GM21447 (cell line): Measurements from ENCODE around the gene SYVN1.
"Not testable (repeated sequence)": the region's sequence is repeated elsewhere in the genome, so short reads cannot be mapped to it uniquely, and the experiment has no call there.

Experiments used
- ATAC-seq: cut with Tn5 transposase; IDR thresholded peaks from one replicate; pipeline ENCODE4 v1.9.1; 2021; ENCODE audit not compliant: unreplicated experiment

SYVN1 gene

DNA sequence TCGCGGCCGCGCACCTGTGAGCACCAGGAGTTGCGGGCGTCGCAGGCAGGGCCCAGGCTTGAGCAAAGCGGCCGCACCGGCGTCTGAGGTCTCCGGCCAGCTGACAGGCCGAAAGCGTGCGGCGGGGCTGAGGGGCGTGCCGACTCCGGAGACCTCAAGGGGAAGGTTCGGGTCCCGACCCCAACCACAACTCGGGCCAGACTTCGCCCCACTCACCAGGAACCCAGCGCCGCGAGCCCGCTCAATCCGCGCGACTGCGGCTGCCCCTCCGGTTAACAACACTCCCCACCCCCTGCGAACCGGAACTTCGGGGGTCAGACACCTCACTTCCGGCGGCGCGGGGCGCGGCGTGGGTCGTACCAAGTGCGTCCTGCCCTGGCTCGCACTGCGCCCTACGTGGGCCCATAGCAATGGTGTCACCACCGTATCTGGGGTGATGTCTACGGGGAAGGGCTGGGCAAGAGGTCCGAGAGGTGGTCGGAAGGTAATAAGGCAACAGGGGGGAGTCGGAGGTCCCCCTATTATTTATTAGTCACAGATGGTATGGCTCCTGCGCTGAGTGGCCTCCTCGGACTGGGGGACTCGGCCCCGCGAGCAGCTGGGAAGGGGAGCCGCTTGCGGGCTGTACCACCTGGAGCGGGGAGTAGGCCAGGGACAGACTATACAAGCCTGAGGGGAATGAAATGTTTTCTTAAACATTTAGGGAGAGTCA is at the start of gene SYVN1:
Gene SYVN1 (minus strand): TSS at position 280 of the 712 bp plus-strand sequence. CDS start 918 bp downstream, outside the sequence.
- peak; percentile 52 for ATAC-seq

DNA sequence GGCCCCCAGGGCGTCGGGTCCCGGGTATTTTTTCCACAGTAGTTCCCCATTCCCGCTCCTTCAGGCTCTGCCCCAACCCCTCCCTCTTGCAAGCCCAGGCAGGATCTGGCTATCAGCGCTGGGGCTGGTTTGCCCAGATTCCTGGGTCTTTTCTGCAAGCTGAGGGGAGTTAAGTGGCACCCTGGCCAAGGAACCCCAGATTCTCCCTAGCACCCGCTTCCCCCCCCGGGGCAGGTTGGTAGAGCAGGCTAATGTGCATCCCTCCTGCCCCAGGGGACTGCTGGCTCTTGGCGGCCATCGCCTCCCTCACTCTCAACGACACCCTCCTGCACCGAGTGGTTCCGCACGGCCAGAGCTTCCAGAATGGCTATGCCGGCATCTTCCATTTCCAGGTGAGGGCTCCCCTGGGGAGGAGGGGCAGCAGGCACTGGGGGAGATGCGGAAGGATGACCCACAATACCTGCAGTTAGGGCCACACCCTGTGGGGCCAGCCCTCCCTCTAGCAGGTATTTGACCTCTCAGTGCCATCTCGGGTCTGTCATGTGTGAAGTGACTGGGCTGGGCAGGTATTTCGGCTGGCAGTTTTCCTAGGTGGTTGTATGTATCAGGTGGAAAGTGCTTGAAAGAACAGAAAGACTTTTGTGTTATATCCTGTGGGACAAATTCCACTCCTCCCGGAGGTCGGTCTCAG is 49.0 kb upstream of the SYVN1 start:
- ATAC-seq, result no peak

DNA sequence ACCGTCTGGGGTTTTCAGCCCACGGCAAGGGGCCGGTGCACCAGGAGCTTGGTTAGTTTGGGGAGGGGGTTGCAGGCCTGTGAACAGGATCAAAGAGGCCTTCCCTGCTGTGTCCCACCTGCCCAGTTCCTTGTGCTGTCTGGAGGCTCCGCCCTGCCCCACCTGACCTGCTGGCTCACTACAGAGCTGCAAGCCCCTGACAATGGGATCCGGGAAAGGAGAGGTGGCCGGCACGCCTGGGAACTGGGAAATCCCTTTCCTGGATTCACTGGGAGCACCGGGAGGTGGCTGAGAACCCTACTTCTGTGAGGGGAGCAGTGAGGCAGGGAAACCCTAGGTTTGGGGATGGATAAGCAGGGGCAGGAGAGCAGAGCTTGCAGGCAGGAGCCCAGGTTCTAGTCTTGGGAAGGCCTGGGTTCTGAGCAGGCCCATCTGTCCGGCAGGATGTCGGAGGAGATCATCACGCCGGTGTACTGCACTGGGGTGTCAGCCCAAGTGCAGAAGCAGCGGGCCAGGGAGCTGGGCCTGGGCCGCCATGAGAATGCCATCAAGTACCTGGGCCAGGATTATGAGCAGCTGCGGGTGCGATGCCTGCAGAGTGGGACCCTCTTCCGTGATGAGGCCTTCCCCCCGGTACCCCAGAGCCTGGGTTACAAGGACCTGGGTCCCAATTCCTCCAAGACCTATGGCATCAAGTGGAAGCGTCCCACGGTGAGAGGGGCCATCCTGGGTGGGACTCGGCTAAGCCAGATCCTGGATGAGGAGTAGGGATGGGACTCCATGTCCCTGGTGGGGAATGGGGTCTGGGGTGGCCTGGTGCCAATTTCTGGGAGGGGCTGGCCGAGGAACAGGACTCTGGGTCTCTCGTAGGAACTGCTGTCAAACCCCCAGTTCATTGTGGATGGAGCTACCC is 48.2 kb upstream of the SYVN1 start:
- ATAC-seq, result no peak

DNA sequence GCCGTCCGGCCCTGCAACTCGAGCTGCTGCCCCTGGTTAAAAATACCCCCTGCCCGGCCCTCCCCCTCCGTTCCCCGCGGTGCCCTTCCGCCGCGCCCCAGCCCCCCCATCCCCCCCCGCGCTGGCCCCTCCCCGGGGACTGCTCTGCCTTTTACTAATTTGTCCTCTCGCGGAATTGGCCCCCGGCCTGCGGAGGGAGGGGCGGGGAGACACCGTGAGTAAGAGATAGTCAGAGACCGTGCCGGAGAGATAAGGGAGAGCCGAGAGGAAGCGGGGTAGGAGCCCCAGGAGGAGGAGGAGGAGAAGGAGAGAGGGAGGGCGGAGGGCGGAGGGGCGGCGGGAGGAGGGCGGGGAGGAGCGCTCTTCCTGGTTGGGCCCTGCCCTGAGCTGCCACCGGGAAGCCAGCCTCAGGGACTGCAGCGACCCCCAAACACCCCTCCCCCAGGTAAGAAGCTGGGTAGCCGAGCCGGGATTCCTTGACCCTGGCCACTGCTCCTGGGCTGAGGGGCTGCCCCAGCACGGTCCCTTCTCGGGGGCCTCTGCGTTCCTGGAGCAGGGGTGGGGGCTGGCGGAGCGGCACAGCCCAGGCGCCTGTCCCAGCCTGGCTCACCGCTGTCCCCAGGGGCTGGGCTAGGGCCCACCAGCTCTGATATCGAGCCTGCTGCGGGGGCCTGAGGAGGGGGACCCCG is 47.4 kb upstream of the SYVN1 start, which contains the start of gene CAPN1:
Gene CAPN1 (plus strand): TSS at position 360 of the 689 bp plus-strand sequence. CDS start 774 bp downstream, outside the sequence.
- peak; percentile 40 for ATAC-seq

DNA sequence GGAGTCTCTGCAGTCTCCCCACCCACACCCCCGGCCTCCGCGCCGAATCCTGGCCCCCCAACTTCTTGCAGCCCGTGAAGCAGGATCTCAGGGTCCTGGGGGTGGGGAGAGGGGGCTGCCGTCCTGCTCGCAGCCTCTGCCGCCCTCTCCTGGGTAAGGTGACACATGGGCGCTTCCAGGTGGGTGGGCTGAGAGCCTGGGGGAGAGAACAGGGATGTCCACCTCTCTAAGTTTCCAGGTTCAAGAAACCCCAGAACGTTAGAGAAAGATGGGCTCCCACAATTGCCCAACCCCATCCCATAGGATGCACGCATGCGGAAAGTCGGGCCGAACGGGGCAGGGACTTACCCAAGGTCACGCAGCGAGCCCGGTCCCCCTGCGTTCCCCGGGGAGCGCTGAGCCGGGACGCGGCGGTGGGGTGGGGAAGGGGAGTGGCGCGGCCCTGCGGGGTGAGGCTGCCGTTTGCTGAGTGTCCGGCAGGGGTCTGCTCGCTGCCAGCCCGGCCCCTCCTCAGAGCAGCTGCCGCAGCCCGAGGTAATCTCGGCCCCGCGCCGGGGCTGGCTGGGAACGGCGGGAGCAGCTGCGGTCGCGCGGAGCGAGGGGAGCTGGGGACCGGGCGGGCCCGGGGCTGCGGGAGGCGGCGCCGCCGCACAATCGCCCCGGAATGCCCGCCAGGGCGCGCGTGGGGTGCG is 46.7 kb upstream of the SYVN1 start:
- peak; percentile 44 for ATAC-seq

DNA sequence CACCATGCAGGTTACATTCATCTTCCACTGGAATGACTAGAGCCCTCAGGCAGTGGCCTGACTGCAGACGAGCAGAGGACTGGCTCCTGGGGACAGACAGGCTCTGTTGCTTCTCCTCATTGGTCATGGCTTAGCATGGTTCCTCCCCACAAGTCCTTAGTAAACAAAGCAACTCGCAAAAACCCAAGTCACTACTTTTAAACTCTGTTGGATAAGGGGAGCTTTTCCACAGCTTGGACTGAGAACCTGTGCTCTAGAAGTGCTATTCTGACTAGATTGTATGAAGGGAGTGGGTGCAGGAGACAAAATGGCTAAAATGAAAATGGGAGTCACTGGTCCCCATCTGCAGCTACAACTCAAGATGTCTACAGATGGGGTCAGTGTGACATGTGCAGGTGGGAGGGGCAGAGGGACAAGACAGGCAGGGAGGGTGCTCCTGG is 40.3 kb upstream of the SYVN1 start:
- ATAC-seq, result not testable (repeated sequence)

DNA sequence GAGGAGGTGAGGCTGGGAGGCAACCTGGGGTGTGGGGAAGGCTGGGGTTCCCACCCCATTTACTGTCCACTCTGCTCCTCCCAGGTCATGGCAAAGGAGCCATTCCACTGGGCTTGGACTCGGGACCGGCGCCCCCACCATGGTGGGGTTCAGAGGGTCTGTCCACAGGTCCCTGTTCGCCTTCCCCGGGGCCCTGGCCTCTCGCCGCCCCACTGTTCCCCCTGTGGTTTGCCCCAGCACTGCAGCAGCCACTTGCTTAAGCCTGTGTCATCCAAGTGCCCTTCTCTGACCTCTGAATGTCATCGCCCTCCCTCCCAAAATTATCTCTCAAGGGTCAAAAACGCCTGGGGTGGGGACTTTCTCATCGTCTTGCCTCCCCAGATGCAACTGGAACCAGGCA is 38.3 kb upstream of the SYVN1 start:
- no peak for ATAC-seq

DNA sequence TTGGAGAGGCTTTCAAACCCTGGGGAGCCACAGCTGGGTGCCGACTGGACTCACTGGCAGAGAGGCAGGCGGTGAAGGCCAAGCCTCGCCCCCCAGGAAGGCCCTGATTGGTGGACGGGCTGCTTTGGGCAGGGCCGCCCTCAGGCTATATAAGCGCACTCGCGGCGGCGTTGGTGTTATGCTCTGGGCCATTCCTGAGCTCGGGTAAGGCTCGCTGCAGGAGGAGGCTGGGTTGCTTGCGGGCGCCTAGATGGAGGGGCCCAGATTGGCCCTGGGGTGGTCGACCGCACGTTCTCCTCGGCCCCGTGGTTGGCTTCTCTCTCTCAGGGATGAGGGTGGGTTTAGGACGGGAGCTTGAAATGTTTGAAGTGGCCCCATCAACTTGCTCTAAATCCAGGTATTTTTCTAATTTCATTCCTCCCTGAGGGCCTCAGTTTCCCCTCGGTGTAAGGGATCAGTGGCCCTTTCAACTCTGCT is 35.8 kb upstream of the SYVN1 start, which contains the start of gene SPDYC:
Gene SPDYC (plus strand): TSS at position 176 of the 477 bp plus-strand sequence. CDS start 1,125 bp downstream, outside the sequence.
- ATAC-seq, result no peak

DNA sequence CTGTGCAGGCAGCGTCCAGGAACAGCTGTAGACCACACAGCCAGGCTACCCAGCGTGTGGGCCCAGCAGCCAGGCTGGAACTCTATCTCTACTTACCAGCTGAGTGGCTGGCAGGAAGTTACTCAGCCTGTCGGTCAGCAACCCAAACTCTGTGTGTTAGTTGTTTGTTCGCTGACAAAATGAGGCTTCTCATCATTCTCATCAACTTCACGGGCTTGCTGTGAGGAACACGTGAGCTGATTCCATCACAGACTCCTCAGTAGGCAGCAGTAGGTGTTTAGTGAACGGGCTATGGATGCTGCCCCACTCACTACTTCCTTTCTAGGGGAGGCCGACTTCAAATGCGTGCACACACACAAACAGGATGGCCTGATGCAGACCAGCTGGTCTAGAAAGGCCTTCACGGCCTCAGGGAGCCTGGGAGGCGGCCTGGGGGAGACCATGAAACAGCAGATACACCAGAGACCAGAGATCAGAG is 34.9 kb upstream of the SYVN1 start:
- ATAC-seq, result no peak

DNA sequence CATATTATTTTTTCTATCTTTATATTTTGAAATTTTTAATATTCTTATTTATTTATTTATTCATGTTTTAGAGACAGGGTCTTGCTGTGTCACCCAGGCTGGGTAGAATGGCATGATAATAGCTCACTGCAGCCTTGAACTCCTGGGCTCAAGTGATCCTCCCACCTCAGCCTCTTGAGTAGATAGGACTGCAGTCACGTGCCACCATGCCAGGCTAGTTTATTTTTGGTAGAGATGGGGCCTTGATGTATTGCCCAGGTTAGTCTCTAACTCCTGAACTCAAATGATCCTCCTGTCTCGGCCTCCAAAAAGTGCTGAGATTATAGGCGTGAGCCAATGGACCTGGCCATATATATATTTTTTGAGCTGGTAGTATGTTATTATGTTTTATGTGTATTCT is 33.3 kb upstream of the SYVN1 start:
- ATAC-seq, result no peak

DNA sequence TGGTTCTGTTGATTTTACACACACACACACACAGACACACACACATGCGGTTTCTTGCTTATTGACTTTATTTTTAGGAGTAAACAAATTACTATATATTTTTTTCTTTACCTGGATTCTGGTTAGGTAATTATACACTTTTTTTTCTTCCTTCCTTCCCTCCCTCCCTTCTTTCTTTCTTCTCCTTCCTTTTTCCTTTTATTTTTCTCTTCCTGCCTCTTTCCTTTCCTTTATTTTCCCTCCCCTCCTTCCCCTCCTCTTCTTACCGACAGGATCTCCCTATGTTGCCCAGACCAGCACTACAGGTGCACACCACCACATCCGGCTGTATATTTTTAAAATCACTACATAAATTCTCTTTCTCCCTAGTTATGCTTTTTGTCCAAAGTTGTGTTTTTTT is 32.6 kb upstream of the SYVN1 start:
- ATAC-seq, result no peak

DNA sequence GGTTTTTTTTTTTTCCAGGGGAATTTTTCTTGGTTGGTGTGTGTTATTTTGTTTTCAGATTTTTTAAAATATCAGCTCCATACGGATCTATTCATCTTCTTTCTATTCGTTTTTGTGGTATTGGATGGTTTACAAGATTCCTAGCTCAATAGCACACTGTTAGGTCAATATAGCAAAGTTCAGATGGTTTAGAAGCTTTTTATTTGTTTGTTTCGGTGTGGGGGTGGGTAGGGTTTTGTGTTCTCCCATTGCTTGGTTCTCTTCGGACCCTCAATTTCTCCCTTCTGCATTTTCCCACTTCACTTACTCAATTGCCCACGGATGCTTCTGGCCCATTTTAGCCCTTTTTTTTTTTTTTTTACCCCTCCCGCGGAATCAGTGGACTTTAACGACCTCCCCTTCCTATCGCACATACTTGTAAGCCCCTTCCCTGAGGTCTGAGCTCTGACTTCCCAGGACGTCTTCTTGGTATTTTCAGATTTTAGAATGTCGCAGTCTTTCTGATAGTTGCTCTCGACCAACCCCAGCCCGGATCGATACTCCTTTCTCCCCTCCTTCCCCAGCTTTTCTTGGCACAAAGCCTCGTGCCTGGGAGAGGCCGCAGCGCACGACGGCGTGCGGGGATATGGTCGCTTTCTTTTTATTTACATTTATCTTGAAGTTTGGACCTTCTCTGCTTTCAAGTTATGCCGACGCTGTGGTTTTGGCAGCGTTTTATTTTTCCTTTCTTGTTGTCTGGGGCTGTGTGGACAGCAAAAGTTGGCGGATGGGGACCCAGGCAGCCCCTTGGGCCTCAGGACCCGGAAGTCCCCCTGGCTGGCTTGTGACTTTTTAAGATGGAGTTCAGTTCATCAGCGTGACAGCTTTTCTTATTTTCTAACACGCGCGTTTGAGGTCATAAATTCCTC is 31.3 kb upstream of the SYVN1 start:
- ATAC-seq, result no peak

DNA sequence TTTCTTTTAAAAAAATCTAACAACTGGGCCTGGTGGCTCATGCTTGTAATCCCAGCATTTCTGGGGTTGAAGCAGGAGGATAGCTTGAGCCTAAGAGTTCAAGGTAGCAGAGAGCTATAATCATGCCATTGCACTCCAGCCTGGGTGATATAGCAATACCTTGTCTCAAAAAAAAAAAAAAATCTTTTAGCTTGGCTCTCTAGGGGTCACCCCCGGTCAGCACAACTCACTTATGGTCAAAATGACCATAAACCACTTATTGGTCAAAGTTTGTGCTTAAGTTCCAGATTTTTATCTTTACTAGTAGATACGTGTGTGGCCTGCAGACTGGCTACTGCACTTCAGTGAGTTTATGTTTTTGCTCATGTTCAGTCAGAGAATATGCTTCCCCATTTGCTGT is 29.4 kb upstream of the SYVN1 start:
- ATAC-seq, result no peak

DNA sequence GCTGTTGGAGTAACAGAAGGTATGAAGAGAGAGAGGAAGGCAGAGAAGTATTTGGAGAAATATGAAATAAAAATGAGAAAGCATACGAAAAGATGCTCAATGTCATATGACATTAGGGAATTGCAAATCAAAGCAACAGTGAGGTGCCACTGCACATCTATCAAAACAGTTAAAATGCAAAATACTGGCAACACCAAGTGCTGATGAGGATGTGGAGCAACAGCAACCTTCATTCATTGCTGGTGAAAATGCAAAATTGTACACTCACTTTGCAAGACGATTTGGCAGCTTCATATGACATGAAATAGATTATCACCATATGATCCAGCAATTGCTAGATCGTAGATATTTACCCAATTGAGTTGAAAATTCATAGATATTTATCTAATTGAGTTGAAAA is 26.3 kb upstream of the SYVN1 start:
- ATAC-seq, result no peak

DNA sequence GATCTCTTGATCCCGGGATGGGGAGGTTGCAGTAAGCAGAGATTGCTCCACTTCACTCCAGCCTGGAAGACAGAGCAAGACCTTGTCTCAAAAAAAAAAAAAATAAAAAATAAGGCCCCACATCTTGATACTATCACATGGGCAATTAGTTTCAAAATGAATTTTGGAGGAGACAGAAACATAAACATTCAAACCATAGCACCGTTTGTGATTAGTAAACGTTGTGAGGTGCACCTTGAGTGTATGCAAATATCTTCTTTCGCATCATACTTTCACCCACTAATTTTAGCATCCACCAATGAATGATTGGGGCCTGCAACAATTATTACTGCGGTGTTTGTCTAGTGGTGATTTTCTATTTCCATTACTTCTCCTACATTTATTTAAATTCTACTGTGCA is 24.7 kb upstream of the SYVN1 start:
- ATAC-seq, result peak; percentile 83

DNA sequence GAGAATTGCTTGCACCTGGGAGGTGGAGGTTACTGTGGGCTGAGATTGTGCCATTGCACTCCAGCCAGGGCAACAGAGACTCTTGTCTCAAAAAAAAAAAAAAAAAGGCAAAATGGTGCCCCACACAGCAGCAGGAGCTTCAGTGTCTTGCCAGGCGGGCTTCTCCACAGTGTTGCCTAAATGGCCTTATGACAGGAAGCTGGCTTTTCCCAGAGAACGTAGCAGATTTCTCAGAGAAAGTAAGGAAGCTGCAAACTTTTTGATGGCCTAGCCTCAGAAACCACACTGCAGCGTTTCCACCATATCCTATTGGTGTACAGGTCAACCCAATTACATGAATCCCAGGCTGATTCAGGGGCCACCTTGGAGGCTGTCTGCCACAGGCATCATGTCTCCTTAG is 23.0 kb upstream of the SYVN1 start:
- ATAC-seq, result no peak

DNA sequence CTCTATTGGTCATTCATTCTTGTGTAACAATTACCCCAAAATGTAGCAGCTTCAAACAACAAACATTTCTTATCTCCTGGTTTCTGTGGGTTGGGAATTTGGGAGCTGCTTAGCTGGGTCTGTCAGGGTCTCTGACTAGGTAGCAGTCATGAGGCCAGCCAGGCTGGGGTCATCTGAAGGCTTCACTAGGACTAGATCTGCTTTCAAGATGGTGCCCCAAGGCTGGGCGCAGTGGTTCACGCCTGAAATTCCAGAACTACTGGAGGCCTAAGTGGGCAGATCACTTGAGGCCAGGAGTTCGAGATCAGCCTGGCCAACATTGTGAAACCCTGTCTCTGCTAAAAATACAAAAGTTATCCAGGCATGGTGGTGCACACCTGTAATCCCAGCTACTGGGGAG is 22.6 kb upstream of the SYVN1 start:
- no peak for ATAC-seq

DNA sequence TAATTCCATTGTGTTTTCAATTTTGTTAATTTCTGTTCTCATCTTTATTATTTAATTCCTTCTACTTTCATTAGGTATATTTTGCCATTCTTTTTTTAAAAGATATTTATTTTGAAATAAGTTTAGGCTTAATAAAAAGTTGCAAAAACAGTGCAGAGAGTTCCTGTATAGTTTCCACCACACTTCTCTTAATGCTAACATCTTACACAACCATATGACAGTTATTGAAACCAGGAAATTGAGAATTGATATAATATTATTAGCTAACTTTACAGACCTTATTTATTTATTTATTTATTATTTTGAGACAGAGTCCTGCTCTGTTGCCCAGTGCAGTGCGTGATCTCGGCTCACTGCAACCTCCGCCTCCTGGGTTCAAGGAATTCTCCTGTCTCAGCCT is 21.9 kb upstream of the SYVN1 start:
- ATAC-seq, result no peak

DNA sequence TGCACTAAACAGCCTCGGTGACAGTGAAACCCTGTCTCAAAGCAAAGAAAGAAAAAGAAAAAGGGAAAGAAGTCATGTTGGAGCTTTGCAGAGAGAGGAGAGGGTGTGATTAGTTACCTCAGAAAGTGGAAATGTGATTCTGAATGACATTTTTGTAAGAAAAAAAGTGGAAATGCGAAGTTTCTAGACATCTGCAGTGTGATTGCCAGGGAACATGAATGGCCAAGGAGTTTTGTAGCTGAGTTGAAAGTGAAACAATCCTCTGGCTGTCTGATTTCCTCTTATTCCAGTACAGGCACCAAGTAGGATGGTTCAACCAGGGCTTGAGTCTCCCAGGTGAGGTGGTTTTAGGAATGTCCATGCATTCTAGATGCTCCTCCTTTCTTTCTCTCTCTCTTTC is 17.8 kb upstream of the SYVN1 start:
- no peak for ATAC-seq
